ENCODE measurements around the gene PRKD2. TPM values are rescaled to one million over a fixed set of nuclear protein-coding genes. Genes with fewer than 3 reads are reported as not detected.

PRKD2 gene
- total and polyA plus RNA-seq, 2 of the 8 experiments (the other 6 are each of a cell fraction or from before 2014, with no cell fraction given), result 24.4 to 63.8 TPM

- no peak for TF ChIP-seq HDAC2 (IDR thresholded peaks at IDR 0.05; ENCODE audit: borderline replicate concordance in 1 of 2, low read depth in 2 of 2, low read length in 2 of 2)
- TF ChIP-seq TAF1 (IDR thresholded peaks at IDR 0.05; ENCODE audit: low read depth, low read length), result no peak
- no peak for TF ChIP-seq TCF12 (IDR thresholded peaks at IDR 0.05; ENCODE audit: low read depth, low read length)
- no peak for TF ChIP-seq RAD21 (IDR thresholded peaks at IDR 0.05 in 1 of 2, conservative IDR thresholded peaks at IDR 0.05 in 1 of 2; ENCODE audit: low read depth in 2 of 2, low read length in 2 of 2)
- no peak for TF ChIP-seq RXRA (IDR thresholded peaks at IDR 0.05; ENCODE audit: insufficient read depth, low read depth, low read length)
Observed at GRCh38 chr19:46697204-46697960, 19.5 kb downstream of the PRKD2 start (continued).

Measured in H1 (cell line).